ENCODE data around the gene DRAM1.
"Not testable (repeated sequence)": the region's sequence is repeated elsewhere in the genome, so short reads cannot be mapped to it uniquely, and the experiment has no call there.

The DRAM1 gene

GRCh38 chr12:101908395-101908794 is 31.0 kb downstream of the DRAM1 start:
- no peak for DNase-seq

DNA sequence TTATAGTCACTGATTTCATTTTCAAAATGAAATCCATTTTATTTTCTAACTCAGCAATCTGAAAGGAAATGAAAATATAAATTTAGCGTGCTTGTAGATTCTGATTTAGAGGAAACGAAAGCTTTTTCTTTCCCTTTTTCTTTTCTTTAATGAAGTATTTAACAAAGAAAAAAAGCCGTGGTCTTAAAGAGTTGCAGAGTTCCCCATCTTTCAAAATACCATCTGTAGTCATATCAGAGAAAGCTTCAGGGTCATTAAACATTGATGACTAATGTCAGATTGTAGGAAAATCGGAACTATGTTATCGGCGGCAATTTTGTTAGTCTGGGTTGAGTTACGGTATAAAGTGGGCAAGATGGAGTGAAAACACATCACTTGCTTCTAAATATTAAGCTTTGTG is 32.3 kb downstream of the DRAM1 start:
- DNase-seq, result no peak

GRCh38 chr12:101915841-101916240 is 38.5 kb downstream of the DRAM1 start:
- DNase-seq, result no peak

DNA sequence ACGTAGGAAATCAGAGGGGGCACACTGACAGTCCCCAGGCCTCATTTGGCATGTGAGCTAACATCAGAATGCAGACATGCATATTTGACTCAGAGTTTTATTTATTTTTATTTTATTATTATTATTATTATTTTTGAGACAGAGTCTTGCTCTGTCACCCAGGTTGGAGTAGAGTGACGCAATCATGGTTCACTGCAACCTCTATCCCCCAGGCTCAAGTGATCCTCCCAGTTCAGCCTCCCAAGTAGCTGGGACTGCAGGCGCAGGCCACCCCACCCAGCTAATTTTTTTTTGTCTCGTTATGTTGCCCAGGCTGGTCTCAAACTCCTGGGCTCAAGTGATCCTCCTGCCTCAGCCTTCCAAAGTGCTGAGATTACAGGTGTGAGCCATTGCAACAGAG is 41.4 kb downstream of the DRAM1 start:
- DNase-seq, result not testable (repeated sequence)

DNA sequence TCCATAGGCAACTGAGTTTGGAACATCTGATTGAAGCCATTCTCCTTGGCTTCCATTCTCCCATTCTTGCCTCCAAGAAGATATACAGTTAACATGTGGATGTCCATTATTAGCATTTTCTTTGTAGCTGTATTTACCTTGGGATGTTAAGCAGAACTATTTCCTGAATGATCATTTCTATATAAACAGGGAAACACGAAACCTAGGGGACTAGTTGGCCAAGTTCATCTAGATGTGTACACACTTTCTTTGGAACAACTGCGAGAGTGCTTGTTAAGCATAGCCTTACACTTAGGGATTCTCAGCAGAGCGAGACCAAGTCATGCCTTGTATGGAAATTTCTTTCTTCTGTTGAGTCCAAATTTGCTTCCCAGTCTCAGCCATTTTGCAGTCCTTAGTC is 42.1 kb downstream of the DRAM1 start:
- no peak for DNase-seq

DNA sequence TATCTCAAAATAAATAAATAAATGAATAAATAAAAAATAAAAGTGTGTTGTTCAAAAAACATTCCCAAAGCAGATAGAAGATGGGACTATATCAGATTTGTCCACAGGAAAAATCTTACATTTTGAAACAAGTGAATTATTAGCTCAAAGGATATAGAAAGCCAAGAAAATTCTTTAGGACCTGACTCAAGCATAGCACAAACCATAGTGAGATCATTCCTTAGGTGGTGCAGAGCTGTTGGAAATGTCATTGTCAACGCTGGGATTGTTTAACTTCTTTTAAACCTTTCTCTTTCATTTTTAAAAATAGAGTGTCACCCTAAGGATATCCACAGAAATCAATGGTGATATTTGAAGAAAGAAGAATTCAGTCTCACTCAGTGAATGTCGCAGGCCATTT is 43.5 kb downstream of the DRAM1 start:
- no peak for DNase-seq

DNA sequence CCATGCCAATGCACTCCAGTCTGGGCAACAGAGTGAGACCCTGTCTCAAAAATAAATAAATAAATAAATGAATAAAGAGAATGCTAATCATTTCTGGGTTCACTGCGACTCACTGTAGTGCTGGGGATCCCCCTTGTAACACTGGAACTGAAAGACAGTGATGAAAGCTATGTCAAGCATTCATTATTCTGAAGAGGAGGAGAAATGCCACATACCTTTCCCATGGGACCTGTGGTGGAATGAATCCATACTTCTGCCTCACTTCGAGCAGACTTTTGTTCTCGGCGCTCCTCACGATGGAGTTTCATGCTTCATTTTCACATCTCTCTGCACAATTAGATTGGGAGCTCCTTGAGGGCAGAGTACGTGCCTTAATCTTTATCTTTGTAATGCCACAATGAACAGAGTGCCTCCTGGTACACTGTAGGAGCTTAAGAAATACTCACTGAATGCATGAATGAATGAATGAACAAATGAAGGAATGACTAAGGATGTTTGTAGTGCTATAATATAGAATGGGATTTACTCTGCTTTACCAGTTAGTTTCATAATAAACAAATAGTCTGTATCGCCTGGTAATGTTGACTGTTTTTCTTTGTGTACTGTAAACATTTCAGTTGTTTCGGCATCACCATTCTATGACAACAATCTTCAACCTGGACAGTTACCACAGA is 45.8 kb downstream of the DRAM1 start:
- no peak for DNase-seq

DNA sequence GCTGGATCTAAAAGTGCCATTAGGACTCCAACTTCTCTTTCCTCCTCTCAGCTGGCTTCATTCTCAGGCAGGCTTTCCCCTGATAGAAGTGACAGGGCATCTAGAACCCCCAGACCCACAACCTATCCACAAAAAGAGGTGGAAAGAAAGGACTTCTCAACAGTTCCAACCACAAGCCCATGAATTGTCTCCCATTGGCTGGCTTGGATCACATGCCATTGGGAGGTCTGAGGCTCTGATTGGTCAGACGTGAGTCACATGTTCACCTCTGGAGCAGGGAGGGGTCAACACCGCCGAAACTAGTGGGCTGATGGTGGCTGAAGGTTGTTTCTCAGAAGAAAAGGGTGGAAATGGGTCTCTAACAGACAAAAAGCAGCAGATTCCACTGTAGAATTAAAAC is 47.2 kb downstream of the DRAM1 start:
- DNase-seq, result no peak

DNA sequence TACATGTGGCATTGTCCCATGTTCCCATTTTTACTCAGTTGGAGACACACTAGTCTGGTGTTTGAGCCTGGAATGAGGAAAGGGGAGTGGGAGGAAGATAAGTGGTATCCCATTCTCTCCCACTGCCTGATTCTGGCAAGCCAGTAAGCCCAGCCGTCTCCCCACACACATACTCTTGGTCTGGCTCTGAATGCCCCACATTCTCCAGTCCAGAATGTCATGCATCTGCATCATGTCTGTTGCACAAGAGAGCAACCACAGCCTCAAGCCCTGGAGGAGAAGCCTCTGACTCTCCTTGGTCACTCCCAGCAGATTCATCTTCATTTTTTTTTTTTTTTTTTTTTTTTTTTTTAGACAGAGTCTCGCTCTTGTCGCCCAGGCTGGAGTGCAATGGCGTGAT is 48.0 kb downstream of the DRAM1 start:
- no peak for DNase-seq

DNA sequence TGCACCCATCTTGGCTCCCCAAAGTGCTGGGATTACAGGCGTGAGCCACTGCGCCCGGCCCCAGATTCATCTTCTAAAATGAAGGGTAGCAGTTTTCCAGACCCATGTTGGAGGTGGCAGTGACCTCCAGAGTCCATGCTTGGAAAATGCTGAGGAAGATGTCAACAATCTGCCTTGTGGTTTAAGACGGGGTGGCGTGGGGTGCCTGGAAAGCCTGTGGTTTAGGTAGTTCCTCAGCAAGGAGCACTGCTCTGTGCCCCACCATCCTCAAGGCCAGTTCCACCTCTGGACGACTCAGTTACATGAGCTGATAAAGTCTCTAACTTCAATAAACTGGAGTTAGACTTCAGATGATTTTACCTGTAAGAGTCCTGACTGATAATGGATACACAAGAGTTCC is 48.6 kb downstream of the DRAM1 start:
- no peak for DNase-seq

DNA sequence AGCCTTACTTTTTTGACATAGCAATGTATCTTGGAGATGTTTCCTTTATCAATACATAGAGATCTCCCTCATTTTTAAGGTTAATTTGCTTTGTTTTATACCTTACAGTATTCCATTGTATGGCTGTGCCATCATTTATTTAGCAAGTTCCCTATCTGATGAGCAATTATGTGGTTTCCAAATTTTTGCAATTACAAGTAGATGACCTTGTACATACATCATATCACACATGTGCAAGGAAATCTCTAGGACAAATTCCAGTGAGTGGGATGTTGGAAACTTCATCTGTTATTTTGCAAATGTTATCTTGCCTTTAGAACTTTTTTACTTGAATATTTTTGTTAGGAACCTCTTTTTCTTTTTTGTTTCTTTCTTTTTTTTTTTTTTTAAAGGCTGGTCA is 49.7 kb downstream of the DRAM1 start:
- DNase-seq, result no peak

GRCh38 chr12:101927999-101928398 is 50.6 kb downstream of the DRAM1 start:
- no peak for DNase-seq

- DNase-seq, result no peak
These were observed 51.2 kb downstream of the DRAM1 start for GRCh38 chr12:101928556-101928955.

GRCh38 chr12:101929365-101930041 is 52.1 kb downstream of the DRAM1 start:
- no peak for DNase-seq

GRCh38 chr12:101931498-101932326 is 54.3 kb downstream of the DRAM1 start:
- no peak for DNase-seq

- DNase-seq, result no peak
These were observed 56.6 kb downstream of the DRAM1 start for GRCh38 chr12:101933866-101934514.

GRCh38 chr12:101935890-101936746 is 58.7 kb downstream of the DRAM1 start:
- DNase-seq, result no peak

DNA sequence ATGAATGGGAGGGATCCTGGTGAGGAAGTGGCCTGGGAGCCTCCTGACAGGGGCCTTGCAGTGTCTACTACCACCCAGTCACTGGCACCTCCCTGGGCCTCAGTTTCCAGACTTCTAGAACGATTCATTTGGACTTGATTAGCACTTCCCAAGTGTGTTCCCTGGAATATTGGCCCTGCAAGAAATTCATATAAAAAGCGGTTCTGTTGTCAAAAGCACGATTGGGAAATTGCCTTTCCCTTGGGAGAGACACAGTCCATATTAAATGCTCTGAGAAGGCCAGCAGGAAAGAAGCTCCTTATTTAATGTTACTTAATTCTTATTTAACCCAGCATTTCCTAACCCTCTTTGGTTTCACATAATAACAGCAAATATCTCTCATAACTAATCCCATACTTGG is 61.9 kb downstream of the DRAM1 start:
- no peak for DNase-seq

DNA sequence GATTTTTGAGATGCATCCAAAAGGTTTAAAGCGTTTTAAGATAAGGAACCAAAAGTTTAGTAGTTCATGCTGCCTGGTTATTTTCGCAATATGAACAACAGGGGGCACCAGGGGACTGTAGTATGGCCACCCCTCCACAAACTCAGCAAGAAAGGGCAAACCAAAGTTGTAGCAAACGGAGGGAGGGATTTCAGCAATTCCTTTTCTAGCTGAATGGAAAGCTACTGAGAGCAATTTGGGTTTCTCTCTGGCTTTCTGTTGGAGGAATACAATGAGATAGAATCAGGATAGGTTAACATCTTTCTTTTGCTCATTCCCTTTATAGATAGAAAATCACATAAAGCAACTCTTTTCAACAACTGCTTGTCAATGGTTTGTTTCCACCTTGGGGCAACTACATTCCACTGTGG is 62.5 kb downstream of the DRAM1 start:
- peak; percentile 3 for DNase-seq

- no peak for DNase-seq
These were observed 63.1 kb downstream of the DRAM1 start for GRCh38 chr12:101940400-101940950.

DNA sequence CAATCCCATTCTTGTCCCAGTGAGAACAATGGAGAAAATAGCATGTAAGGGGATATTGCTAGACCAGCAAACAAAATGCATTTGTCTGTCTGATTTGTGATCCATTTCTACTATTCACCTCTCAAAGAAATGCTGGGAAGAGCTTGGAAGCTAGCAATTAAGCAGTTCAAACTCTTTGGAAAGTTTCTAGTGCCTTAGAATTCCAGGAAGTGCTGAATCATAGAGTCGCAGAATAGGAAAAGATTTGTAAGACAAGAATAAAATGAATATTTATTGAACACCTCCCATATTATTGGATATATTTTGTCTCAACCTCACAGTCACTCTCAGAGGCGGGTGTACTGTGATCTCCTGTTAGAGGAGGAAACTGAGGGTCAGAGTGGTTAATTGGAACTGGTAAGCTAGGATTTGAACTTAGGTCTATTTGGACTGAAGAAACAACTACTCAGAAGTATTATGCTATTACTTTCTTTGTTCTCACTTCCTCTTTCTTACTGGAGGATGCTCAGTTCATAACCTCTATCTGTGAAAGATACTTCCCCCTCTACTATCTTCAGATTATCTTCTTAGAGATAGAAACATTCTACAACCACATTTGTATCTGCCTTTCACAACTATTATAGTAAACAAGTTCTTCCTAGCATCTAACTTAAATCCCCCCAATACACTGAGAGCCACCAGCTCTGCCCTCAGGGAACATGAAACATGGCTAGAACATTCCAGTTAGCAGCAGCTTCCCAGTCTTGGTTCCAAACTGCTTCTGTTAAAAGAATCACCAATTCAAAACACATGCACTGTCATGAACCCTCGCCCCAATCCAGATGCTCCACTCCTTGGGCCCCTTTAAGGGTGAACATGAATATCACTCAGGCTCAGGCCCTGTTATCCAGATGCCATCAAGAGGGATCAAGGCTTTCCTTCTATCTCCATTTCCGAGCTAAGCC is 64.2 kb downstream of the DRAM1 start:
- DNase-seq, result no peak

Data from NK-92 treated with Interleukin-12 subunit alpha and Interleukin-12 subunit beta, amount 100 ng/mL, for 24 hours (cell line).